HG03378 (cell line): ENCODE data around the gene TRIM9.

Experiments
- ATAC-seq: cut with Tn5 transposase; IDR thresholded peaks from one replicate; pipeline ENCODE4 v1.9.1; 2021; ENCODE audit warnings: mild to moderate bottlenecking, moderate library complexity; ENCODE audit not compliant: unreplicated experiment

The TRIM9 gene

GRCh38 chr14:51093371-51094281 is 1.3 kb downstream of the TRIM9 start:
- no peak for ATAC-seq

GRCh38 chr14:51092965-51093364 is 1.9 kb downstream of the TRIM9 start:
- ATAC-seq, result no peak

DNA sequence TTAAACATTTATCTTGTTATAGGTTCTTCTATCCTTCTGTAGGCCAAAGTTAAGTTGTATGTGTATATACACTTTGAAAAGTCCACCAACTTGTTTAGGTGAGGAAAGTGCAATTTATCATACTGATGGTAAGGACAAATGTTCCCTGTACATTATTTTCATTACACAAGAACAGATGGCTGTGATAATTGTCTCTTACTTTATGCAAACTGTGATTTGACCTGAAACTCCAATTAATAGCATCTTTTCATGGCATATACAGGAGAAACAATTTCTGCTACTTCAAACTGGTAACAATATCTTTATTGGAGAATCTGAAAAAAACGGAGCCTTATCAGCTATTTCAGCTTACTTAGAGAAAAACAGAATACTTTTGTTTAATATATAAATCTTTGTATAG is 5.6 kb downstream of the TRIM9 start:
- no peak for ATAC-seq

DNA sequence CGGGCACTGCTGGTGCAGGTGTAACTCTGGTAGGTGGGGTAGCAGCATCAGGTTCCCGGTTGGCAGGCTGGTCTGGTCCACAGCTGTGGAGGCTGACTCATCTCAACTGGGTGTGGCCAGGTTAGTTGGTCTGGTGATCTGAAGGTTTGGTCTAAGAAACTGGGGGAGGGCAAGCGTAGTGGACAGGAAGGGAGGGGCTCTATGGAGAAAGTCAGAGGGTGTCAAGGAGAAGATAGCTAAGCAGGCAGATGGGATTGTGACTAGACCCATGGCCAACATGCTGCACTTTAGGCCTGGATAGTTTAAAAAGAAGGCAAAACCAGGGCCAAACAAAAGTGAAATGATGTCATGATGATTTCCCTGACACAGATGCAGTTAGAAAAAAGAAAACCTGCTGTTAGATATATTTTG is 7.9 kb downstream of the TRIM9 start:
- ATAC-seq, result no peak

- ATAC-seq, result no peak
Measured at GRCh38 chr14:51086044-51086443, 8.9 kb downstream of the TRIM9 start.

DNA sequence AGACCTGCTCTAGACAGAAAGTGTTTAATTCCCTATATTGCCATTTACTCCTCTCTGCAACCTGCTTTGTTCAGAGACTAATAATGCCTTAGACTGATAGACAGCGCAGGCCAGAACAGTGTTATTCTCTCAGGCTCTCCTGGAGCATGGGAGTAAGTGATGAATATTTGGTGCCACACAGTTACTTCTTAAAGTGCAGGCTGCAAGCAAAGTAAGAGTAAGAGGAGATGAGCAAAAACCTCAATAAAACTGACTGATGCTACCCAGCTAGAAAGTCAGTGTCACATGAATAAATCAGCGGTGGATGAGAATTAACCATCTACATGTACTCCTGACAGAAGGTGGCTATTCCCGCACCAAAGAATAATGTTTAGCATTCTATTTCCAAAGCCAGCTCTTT is 9.9 kb downstream of the TRIM9 start:
- no peak for ATAC-seq

DNA sequence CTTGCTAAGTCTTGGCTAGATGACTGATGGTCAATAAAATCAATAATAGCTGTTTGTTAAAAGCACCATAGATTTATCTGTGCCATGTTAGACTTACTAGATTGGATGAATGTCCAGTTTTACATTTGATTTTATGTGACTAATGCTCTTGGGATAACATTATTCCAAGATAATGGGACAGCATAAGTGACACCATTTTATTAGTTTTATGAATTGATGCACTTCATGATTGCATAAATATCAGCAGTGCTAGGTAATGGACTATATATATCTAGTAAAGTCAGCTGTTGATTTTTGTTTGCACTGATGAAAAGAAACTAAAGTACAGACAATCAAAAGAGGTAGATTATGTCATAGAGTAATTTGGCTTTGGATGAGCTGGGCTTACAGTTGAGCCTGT is 10.4 kb downstream of the TRIM9 start:
- no peak for ATAC-seq

DNA sequence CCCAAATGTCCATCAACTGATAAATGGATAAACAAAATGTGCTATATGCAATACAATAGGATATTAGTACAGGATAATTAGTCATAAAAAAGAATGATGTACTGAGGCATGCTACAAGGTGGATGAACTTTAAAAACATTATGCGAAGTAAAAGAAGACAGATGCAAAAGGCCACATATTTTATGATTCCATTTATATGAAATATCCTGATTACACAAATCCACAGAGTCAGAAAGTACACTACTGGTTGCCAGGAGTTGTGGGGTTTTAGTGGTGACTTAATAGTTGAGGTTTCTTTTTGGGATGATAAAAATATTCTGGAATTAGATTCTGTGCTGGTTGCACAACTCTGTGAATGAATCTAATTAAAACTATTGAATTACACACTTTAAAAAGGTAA is 12.6 kb downstream of the TRIM9 start:
- ATAC-seq, result no peak

DNA sequence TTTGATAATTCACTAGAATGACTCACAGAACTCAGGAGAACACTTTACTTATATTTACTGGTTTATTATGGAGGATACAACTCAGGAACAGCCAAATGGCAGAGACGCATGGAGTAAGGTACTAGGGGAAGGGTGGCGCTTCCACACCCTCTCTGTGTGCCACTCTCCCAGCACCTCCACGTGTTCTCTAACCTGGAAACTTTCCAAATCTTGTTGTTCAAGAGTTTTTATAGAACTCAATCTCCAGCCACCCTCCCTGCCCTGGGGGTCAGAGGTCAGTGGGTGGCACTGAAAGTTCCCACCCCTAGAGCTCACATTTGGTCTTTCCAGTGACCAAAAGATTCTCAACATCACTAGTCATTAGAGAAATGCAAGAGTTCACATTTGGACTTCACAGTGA is 13.2 kb downstream of the TRIM9 start:
- ATAC-seq, result no peak

- ATAC-seq, result no peak
Measured at GRCh38 chr14:51081209-51081608, 13.7 kb downstream of the TRIM9 start.

DNA sequence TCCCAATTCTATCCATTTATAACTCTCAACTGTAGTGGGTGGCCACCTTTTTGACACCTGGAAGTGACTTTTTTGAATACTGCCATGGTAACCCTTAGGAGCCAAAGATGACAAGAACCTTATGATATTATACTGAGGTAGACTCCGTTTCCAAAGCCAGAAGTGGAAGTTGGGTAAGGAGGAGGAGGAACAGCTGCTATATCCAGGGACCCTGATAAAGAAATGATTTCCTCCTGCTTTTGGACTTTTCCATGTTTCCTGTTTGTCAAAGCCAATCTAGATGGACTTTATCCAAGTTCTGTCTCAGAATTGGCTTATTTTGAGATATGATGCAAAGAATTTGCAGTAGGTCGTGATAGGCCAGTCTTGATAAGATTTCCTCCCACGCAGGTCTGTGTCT is 14.3 kb downstream of the TRIM9 start:
- no peak for ATAC-seq

- no peak for ATAC-seq
Measured at GRCh38 chr14:51079489-51079888, 15.4 kb downstream of the TRIM9 start.

DNA sequence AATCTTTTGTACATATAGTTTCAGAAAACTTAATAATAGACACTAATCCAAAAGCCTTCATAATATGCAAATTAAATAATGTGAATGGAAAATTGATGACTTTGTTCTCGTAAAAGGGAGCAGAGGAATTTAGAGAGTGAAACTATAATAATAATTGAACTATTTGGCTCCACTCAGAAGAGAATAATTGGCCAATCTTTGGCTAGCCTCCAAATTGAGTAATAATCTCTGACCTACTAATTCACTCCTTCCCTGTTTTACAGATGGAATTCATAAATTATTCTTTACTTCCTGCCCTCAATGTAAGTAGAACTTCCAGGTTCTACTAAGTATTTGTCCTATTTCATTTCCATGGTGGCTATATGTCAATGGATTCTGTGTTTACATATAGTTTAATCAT is 15.8 kb downstream of the TRIM9 start:
- ATAC-seq, result no peak

- ATAC-seq, result no peak
Measured at GRCh38 chr14:51074701-51075385, 20.1 kb downstream of the TRIM9 start.

GRCh38 chr14:51073731-51074130 is 21.2 kb downstream of the TRIM9 start:
- ATAC-seq, result no peak

GRCh38 chr14:51072976-51073375 is 21.9 kb downstream of the TRIM9 start:
- ATAC-seq, result no peak

DNA sequence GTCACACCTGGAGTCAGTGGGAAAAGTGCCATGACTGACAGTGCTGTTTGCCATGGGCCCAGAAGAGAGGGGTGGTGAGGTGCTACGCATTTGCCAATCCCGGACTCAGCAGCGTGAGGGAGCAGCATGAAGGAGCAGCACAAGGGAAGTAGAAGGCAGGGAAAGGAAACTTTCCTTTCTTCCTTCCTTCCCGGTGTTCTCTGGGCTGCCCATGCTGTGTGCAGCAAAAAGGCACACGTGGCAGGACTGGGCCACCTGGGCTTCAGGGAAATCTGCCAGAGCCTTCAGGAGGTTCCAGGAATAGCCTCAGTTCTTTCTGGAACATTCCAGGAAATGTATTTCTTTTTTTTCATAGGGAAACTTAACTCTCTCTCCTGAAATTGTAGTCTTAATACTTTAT is 23.0 kb downstream of the TRIM9 start:
- ATAC-seq, result no peak

DNA sequence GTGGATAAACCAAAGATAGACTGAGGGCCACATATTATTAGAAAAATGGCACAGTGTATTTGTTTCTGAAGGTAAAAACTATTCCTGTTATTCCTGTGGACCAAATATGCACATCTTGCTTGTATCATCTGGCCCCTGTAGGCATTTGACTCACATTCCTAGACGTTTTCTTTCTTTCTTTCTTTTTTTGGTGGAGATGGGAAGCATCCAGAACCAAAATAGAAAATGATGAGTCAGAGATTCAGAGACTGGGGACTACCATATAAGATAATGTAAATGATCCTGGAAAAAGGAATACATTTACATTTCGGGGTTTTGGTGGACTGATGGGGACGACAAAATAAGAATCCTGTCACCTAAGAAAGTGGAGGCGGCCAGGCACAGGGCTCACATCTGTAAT is 24.2 kb downstream of the TRIM9 start:
- ATAC-seq, result no peak

DNA sequence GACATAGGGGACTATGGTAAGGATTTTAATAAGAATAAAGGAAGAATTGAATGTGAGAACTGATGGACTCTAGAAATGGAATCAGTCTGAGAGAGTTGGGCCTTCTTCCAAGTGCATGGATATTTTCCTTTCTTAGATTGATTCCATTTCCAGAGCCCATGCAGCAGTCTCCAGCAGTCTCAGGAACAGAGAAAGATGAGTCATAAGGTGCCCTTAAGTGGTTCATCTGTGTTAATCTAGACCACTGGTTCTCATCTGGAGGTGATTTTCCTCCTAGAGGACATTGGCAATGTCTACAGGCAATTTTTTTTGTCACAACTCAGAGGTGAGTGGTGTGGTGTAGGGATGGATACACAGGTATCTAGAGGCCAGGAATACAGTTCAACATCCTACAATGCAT is 25.9 kb downstream of the TRIM9 start:
- ATAC-seq, result no peak

DNA sequence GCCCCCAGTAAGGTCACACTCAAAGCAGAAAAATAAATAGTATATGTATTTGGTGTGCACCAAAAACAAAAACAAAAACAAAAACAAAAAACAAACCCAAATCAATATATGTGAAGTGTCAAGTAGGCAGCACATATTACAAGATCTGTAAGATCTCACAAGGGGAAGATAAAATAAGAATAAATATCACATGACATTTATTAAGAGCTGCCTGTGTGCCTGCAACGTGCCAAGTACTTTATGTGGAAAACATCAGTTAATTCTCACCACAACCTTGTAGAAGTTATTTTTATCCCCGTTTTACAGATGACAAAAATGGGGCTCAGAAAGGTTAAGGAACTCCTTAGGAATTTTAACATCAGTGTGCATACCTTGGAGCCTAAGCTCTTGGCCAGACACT is 26.6 kb downstream of the TRIM9 start:
- no peak for ATAC-seq

- ATAC-seq, result no peak
Measured at GRCh38 chr14:51067295-51067694, 27.6 kb downstream of the TRIM9 start.

DNA sequence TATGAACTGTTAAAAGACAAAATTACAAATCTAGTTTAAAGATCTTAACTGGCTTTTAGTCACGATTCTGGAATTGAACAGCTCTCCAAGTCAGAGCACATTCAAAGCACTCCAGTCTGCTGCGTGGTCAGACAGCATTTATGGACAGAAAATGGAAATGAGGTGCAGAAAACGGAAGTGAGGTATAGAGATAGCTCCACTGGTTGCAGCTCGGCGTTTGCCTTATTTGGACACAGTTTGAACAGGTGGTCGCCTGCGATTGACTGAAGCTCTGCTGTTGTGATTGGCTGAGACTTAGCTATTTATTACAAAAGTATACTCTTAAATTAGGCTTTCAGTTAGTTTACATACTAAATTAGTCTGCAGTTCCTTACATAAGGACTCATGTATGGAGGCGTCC is 28.3 kb downstream of the TRIM9 start:
- no peak for ATAC-seq
